Panc1 (cell line): Measurements from ENCODE around the gene CEBPZOS.

Experiments
- CTCF ChIP-seq: fragments of 450-650 bp; IDR thresholded peaks from 2 replicates; pipeline ENCODE4 v1.5.1; 2017; ENCODE audit warnings: mild to moderate bottlenecking
- POLR2AphosphoS5 ChIP-seq: IDR thresholded peaks from 2 replicates; pipeline ENCODE4 v1.6.1; 2012; ENCODE audit warnings: mild to moderate bottlenecking, low read depth, low read length, moderate library complexity
- SIN3A ChIP-seq: IDR thresholded peaks from 2 replicates; pipeline ENCODE4 v1.6.1; 2012; ENCODE audit warnings: low read depth, mild to moderate bottlenecking, low read length, moderate library complexity, borderline replicate concordance; ENCODE audit not compliant: insufficient read depth
- TF ChIP-seq, protein P1 (sequence below), 2 experiments: IDR thresholded peaks; 2 replicates each; pipeline ENCODE4 v1.6.1; 2011 to 2012; ENCODE audit warnings: low read depth in 2 of 2, control low read depth in 1 of 2, low read length in 1 of 2, mild to moderate bottlenecking in 1 of 2, moderate library complexity in 1 of 2; ENCODE audit not compliant: insufficient read depth in 1 of 2

DNA sequence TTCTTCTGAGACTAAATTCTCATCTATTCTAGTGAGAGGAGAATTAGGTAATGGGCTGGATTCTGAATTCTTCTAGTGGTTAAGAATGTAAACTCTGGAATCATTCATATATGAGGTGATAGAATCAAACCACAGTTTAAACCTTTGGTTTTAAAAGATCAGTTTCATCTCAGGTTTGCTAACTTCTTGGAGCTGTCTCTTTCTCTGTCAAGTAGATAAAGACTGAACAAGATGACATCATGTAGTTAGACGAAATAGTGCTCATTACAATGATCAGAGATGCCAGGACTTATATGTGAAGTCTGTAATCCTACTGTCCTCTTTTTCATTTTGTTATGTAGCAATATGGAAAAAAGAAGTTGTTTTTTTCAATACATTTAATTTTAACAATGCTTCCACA is 4.9 kb downstream of the CEBPZOS start:
- TF ChIP-seq CTCF = no peak
- no peak for TF ChIP-seq POLR2AphosphoS5
- no peak for TF ChIP-seq SIN3A
- TF ChIP-seq, protein P1, sequence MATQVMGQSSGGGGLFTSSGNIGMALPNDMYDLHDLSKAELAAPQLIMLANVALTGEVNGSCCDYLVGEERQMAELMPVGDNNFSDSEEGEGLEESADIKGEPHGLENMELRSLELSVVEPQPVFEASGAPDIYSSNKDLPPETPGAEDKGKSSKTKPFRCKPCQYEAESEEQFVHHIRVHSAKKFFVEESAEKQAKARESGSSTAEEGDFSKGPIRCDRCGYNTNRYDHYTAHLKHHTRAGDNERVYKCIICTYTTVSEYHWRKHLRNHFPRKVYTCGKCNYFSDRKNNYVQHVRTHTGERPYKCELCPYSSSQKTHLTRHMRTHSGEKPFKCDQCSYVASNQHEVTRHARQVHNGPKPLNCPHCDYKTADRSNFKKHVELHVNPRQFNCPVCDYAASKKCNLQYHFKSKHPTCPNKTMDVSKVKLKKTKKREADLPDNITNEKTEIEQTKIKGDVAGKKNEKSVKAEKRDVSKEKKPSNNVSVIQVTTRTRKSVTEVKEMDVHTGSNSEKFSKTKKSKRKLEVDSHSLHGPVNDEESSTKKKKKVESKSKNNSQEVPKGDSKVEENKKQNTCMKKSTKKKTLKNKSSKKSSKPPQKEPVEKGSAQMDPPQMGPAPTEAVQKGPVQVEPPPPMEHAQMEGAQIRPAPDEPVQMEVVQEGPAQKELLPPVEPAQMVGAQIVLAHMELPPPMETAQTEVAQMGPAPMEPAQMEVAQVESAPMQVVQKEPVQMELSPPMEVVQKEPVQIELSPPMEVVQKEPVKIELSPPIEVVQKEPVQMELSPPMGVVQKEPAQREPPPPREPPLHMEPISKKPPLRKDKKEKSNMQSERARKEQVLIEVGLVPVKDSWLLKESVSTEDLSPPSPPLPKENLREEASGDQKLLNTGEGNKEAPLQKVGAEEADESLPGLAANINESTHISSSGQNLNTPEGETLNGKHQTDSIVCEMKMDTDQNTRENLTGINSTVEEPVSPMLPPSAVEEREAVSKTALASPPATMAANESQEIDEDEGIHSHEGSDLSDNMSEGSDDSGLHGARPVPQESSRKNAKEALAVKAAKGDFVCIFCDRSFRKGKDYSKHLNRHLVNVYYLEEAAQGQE (IDR thresholded peaks at IDR 0.05; ENCODE audit: insufficient read depth in 1 of 2, low read depth in 2 of 2, low read length in 1 of 2) = no peak
